ENCODE results near the gene DNAL1. TPM values are rescaled to one million over a fixed set of nuclear protein-coding genes. Genes with fewer than 3 reads are reported as not detected.

DNAL1 gene
- total and polyA plus RNA-seq, 9 donors, result 4.1 to 19.9 (median 15.8) TPM

GRCh38 chr14:73751157-73751691, 106.4 kb downstream of the DNAL1 start:
- intact Hi-C loops (cut with DNase I), result loop anchor here in 1 of 4 donors (5.0 kb wide), 1 partner anchor 36 kb away; no protein-coding TSS in a partner anchor
- TF ChIP-seq EP300 (IDR thresholded peaks at IDR 0.05) (no peak), CTCF (IDR thresholded peaks at IDR 0.05) (no peak), POLR2A (IDR thresholded peaks at IDR 0.05) (no peak)
- H3K27me3 ChIP-seq, result no peaks in the 10 kb centered on the region
- H3K9me3 ChIP-seq, result no peaks in the 10 kb centered on the region
- no peak for DNase-seq
- no peaks in the 10 kb centered on the region for H3K36me3 ChIP-seq
- H3K4me1 ChIP-seq (ENCODE audit: insufficient read depth), result peaks cover 61% of the 10 kb centered on the region
- H3K4me3 ChIP-seq, result no peak overlapping the region
- WGBS, 3 donors, result 79 to 83% (median 79%) methylated on average over 7 of the region's 7 CpGs
- peak overlapping the region in 1 of 2 donors; percentile 14 for H3K27ac ChIP-seq

GRCh38 chr14:73752297-73752992, 107.7 kb downstream of the DNAL1 start:
- Histone ChIP-seq H3K27me3 (no peaks in the 10 kb centered on the region), H3K36me3 (no peaks in the 10 kb centered on the region), H3K9me3 (no peaks in the 10 kb centered on the region), H3K27ac (peak overlapping the region in 1 of 2 donors; percentile 78), H3K4me3 (no peak overlapping the region), H3K4me1 (ENCODE audit: insufficient read depth) (peaks cover 55% of the 10 kb centered on the region)
- DNase-seq, result peak; percentile 60 to 82 (median 70)
- TF ChIP-seq CTCF (IDR thresholded peaks at IDR 0.05), result peak in 1 of 3 donors; percentile 7
- no peak for TF ChIP-seq EP300 (IDR thresholded peaks at IDR 0.05)
- 38 to 40% (median 38%) methylated on average over 7 of the region's 7 CpGs for WGBS, 3 donors
- intact Hi-C loops (cut with DNase I), result loop anchor here in 1 of 4 donors (5.0 kb wide), 1 partner anchor 35 kb away; no protein-coding TSS in a partner anchor

Small RNA genes lying within 50 kb of the gene (small RNA-seq; reads per million reads assigned to genes)
- not detected for gene RNU6-240P

Other genes with a start within 250 kb of the DNAL1 start
- 10 to 100 TPM; 35.4 to 70.6 (median 67.6) TPM for gene NUMB, start 186.4 kb upstream of the DNAL1 start, total RNA-seq
- gene NUMB, start 186.4 kb upstream of the DNAL1 start, polyA plus RNA-seq, result 10 to 100 TPM; 32.9 to 78.2 TPM
- gene RIOX1, start 154.1 kb upstream of the DNAL1 start, total RNA-seq, result 10 to 100 TPM; 10.6 to 16.2 (median 13.7) TPM
- gene RIOX1, start 154.1 kb upstream of the DNAL1 start, polyA plus RNA-seq, result 1 to 10 TPM; 4.4 to 6.8 TPM
- gene ACOT1, start 107.8 kb upstream of the DNAL1 start, total RNA-seq, result 10 to 100 TPM in 1 of 7 donors, 1 to 10 TPM in 6; 1.6 to 10.4 (median 3.3) TPM
- 10 to 100 TPM in 1 of 2 donors, 1 to 10 TPM in 1; 2.7 to 10.4 TPM for gene ACOT1, start 107.8 kb upstream of the DNAL1 start, polyA plus RNA-seq
- under 1 TPM; 0.34 to 0.72 (median 0.43) TPM for gene HEATR4, start 86.0 kb upstream of the DNAL1 start, total RNA-seq
- gene HEATR4, start 86.0 kb upstream of the DNAL1 start, polyA plus RNA-seq, result under 1 TPM; 0.10 to 0.35 TPM
- 10 to 100 TPM; 10.8 to 35.7 (median 19.3) TPM for gene ACOT2, start 75.8 kb upstream of the DNAL1 start, total RNA-seq
- gene ACOT2, start 75.8 kb upstream of the DNAL1 start, polyA plus RNA-seq, result 10 to 100 TPM; 23.1 to 27.2 TPM
- gene ACOT4, start 53.1 kb upstream of the DNAL1 start, total RNA-seq, result 1 to 10 TPM in 3 of 7 donors, under 1 TPM in 4; 0.28 to 2.1 (median 0.38) TPM
- 1 to 10 TPM in 1 of 2 donors, under 1 TPM in 1; 0.28 to 3.9 TPM for gene ACOT4, start 53.1 kb upstream of the DNAL1 start, polyA plus RNA-seq
- gene ACOT6, start 32.5 kb upstream of the DNAL1 start, total RNA-seq, result not detected
- under 1 TPM in 1 of 2 donors, not detected in 1; 0.10 TPM for gene ACOT6, start 32.5 kb upstream of the DNAL1 start, polyA plus RNA-seq
- gene PNMA1, start 69.4 kb downstream of the DNAL1 start, total RNA-seq, result 100 to 1,000 TPM in 1 of 7 donors, 10 to 100 TPM in 6; 22.3 to 114 (median 87.3) TPM
- gene PNMA1, start 69.4 kb downstream of the DNAL1 start, polyA plus RNA-seq, result 10 to 100 TPM; 43.7 to 84.2 TPM
- 10 to 100 TPM in 4 of 7 donors, 1 to 10 TPM in 3; 6.6 to 13.4 (median 10.5) TPM for gene PTGR2, start 206.8 kb downstream of the DNAL1 start, total RNA-seq
- gene PTGR2, start 206.8 kb downstream of the DNAL1 start, polyA plus RNA-seq, result 10 to 100 TPM in 1 of 2 donors, 1 to 10 TPM in 1; 4.6 to 14.8 TPM
- 10 to 100 TPM; 47.7 to 71.4 (median 54.4) TPM for gene ZNF410, start 241.9 kb downstream of the DNAL1 start, total RNA-seq
- 10 to 100 TPM; 37.0 to 65.4 TPM for gene ZNF410, start 241.9 kb downstream of the DNAL1 start, polyA plus RNA-seq